Right hindlimb (tissue), 1 donor: ENCODE measurements around the gene SH3D19.

ENCODE experiments used
- DNase-seq: peaks from one replicate; pipeline ENCODE4 v3.0.0-alpha.2; 2018

Gene SH3D19

GRCh38 chr4:151184523-151185458, 140.6 kb downstream of the SH3D19 start:
- no peak for DNase-seq

DNA sequence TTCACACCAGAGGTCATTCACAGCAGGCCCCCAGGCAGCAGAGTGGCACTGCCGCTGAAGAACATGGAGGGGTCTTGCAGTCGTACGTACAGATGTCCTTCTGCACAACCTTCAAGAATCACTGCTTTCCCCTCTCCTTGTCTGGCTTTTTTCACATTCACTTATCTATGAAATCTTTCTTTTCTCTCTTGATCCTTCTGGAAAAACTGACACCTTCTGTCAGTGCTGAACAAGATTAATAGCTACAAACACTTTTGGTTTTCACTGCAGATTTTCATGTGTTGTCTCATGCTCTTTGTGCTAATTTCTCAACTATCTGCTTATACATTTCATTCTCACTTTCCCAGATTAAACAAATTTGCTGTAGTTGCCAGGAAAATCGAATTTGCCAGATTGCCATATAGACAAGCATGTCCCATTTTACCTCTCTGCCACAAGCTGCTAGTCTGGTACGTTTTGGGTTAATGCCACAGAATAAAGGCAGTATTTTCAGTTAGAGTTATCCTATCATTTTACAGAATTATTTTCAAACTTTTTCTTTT, 142.9 kb downstream of the SH3D19 start:
- DNase-seq = no peak

DNA sequence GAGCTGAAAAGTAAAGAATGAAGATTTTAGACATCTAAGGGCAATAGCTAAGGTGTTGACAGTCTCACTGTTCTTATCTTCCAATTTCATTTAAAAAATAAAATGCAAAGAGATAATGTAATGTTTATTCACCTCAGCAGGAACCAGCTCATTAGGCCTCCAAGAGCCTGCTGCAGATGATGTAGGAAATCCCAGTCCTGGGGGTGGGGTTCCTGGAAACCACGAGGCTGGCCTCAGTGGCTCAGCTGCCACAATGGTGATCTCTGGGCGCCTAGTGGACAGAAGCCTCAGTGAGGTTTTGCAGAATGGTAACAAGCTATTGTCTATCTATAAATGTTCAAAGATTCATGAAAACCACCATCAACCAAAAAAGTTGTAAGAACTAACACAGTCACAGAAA, 148.7 kb downstream of the SH3D19 start:
- no peak for DNase-seq

DNA sequence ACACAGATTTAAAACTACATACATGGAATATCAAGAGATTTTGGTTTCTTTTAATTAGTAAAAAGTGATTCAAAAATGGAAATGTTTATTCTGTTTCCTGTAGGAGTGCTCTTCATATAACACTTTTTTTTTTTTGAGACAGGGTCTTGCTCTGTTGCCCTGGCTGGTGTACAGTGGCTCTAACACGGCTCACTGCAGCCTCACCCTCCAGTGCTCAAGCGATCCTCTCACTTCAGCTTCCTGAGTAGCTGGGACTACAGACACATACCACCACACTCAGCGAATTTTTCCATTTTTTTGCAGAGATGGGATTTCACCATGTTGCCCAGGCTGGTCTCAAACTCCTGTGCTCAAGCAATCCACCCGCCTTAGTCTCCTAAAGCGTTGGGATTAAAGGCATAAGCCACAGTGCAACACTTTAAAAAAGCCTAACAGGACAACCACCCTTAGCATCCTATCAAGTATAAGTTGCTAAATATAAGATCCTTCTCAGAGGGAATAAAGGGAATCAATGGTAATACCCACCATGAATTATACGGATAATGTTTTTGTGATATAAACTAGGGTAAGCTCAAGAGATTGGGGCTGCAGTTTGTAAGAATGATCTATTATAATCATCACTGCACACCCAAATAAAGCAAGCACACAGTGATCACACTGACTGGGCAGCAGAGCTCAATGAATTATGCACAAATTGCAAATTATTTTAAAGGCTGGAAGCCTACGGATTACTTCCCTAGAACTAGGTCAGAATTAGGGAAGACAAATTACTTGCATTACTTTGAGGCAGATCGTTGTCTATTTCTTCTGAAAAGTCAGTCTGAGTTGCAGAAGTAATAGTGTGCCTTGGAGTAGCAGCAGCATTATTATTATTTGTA, 149.4 kb downstream of the SH3D19 start:
- DNase-seq = no peak

DNA sequence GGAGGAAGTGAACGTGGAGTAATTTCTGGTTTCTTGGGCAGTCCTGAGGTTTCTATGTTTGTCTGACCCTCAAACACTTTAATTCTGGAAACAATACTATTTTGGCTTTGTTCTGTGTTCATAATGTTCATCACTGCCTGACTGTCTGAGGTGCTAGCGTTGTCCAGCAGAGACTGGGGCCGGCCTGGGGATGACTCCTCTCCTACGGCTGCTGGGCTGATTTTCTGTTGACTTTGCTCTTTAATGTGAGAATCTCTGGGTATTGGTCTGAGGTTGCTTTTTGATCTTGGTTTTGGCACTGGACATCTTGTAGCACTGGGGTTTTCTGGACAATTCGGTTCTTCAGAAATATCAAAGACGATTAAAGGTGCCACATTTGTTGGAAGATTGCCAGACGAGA, 150.2 kb downstream of the SH3D19 start:
- no peak for DNase-seq

DNA sequence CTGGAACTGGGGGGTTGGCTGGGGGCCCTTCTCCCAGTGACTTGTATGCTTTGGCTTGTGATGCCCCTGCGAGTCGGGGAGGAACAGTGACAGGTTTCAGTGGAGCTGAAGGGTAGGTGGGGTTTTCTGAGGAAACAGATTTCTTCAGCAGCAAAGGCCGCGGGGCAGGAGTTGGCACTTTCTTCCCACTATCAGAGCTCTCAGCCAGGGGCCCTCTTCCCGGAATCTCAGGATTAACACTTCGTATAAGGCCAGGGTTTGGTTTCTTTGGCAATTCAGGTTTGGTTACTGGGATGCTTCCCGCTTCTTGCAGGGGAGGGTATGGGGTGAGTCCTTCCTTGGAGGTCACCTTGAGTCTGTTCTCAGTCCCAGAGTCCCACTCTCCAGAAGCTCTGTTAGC, 150.6 kb downstream of the SH3D19 start:
- DNase-seq = no peak

DNA sequence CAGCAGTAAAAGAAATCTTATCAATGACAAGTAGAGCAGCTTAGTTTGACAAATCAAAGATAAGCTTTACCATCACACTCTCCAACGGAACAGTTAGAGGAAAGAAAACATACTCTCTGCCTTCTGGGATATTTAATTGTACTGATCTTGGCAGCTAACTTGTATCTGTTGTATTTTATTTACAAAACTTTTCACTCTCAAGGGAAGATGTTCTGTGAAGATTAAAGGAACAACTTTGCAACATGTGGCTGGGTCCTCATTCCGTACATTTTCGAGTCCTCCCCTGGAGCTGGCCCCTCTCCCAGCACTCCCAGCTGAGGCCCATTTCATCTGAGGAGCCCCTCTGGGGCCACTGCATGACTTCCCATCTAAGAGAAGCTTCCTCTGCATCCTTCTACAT, 151.5 kb downstream of the SH3D19 start:
- DNase-seq = peak; percentile 75

DNA sequence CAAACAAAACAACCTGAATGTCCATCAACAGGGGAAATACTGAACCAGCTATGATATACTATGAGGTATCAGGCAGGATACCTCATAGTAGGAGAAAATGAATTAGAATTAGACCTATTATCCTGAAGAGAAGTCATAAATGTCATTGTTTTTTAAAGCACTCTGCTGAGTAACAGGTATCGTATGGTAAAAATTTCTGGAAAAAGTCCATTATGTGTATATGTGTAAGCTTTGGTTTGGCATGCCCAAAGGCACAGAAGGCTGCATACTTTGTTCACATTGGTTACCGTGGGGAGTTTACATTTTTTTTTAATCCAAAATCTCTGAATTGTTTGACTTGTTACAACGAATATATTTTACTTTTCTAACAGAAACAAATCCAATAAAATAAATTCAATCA, 155.5 kb downstream of the SH3D19 start:
- DNase-seq = no peak

DNA sequence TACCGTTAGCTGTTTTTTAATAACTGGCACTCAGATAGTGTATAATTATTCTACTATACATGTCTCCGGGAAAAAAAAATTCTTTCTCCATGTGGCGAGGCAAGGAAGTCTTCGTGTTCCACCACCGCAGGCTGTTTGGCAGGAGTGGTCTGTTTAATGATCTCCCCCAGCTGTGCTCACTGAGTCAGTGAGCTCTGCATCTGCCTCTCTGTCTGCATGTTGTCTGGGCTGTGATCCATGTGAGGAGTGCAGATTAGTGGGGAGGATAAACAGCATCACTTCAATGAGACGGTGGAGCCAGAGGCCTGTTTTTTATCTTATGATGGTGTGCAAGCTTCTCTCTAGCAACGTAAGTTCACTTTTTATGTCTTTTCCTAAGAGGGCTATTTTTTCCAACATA, 156.2 kb downstream of the SH3D19 start:
- DNase-seq = peak; percentile 87

- no peak for DNase-seq
Measured at GRCh38 chr4:151167561-151167960, 157.8 kb downstream of the SH3D19 start.

- no peak for DNase-seq
Measured at GRCh38 chr4:151166636-151167035, 158.8 kb downstream of the SH3D19 start.

DNA sequence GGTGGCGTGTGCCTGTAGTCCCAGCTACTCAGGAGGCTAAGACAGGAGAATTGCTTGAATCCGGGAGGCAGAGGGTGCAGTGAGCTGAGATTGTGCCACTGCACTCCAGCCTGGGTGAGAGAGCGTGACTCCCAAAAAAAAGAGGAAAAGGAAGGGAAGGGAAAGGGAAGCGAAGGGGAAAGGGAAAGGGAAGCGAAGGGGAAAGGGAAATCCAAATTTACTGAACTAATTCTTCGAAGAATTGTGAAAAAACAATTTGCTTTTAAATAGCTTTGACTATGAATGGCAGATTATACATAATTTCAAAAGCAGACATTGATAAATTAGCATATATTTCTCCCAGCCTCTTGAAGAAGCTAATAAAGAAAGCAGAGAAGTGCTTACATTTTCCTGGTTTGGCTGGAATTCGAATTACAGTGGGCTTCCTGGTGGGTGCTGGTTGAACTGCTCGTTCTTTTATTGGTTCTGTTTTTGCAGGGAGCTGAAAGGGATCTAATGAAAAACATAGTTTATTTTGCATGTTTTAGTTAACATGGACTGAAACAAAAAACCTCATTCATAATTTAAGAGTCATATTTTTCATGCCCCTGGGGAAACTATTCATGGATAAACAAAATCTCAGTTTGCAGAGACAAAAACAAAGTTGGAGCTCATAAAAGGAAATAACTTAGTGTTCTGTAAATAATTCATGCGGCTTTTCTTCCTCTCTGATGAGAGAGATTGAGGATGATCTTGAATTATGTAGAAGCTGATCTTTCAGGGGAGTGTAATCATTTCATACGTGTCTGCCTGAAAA, 160.0 kb downstream of the SH3D19 start:
- DNase-seq = no peak

GRCh38 chr4:151163855-151164254, 161.6 kb downstream of the SH3D19 start:
- DNase-seq = no peak

GRCh38 chr4:151158979-151159378, 166.4 kb downstream of the SH3D19 start:
- no peak for DNase-seq

- DNase-seq = no peak
Measured at GRCh38 chr4:151157543-151157942, 167.9 kb downstream of the SH3D19 start.

- no peak for DNase-seq
Measured at GRCh38 chr4:151153585-151153984, 171.8 kb downstream of the SH3D19 start.

DNA sequence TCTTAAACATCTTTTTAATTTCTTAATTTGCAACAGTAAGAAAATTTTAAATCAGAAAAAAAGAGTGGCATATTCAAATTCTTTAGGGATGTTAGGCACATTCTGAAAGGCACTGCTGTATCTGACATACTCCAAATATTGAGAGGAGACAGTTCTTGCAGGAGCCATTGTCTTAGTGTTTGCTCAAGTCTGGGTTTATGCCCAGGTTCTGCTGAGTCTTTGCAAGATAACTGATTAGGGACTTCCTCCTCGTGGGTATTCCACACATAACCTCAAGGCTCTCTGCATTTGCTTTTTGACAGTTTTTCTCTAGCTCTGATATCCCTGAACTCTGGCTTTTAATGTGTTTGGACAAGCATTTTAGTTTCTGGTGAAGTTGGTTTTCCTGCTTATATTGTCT, 173.4 kb downstream of the SH3D19 start:
- DNase-seq = no peak

- DNase-seq = no peak
Measured at GRCh38 chr4:151150821-151151580, 174.4 kb downstream of the SH3D19 start.

DNA sequence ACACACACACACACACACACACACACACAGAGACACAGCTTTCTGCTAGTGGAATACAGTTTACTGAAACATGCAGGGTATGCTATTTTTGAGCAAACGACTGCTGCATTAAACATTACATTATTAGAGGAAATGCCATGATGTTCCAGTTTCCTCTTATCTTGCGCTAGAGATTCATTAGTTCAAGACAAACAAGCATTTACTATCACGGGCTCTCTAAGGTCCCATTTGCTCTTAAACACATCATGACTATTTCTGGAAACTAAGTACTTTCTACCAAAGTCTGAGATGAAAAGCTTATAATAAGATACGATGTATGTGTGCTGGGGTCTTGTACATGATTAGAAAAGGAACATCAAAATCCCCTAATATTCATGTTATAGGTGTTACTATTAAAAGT, 177.1 kb downstream of the SH3D19 start:
- DNase-seq = no peak

DNA sequence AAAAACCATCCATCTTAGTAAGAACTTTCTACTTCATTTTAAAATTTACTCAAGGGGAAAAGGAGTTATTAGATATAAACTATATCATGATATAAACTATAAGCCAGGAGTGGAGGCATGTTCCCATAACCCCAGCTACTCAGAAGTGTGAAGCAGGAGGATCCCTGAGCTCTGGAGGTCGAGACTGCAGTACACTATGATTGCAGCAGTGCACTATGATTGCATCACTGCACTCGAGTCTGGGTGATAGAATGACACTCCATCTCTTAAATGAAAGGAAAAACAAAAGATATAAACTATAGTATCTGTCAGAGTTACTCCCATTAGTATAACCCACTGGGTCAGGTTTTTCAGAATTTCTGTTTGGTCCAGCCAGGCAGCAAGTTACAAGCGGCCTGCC, 178.4 kb downstream of the SH3D19 start:
- no peak for DNase-seq

DNA sequence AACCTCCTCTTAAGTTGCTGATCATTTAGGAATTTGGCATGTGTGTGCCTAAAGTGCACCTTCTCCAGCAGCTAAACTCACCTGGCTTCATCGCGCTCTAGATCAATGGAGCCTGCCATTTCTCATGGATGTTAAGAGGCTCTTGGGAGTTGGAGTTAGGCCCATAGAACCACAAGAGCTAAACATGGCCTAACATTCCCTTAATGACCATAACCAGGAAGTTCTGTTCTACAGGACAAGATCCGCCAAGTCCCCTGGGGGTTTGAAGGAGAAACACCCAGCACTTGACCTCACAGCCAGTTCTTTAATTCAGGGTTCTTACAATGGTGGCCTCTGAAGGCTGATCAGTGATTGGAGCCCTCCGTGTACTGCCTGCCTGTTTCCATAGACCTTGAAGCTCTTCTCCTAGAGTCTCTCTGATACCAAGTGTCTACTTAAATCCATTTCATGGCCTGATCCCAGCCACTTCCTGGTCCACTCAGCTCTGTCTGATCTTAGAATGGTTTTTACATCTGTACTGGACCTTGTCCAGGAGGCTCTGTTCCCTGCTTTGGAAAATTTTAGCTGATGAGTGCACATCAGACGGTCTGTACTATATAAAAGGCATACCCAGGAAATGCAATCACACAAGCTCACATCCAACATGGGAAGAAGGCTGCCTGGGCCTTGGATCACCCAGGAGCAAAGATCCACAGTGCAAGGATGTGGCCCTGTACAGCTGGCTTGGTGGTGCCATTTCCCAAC, 180.9 kb downstream of the SH3D19 start:
- DNase-seq = peak; percentile 22
